Neural progenitor cell (in vitro differentiated cells): ENCODE results near the gene CELF4. TPM values are rescaled to one million over a fixed set of nuclear protein-coding genes. Genes with fewer than 3 reads are reported as not detected.

Source experiments
- DNase-seq: peaks from one replicate; pipeline ENCODE4 v3.0.0-alpha.2; 2016; ENCODE audit warnings: low spot score
- H2AFZ ChIP-seq: fragments of 200-600 bp; sonication (generic); replicated peaks from 2 replicates; pipeline ENCODE4 v1.6.1; 2016; ENCODE audit warnings: antibody characterized with exemption
- H3F3A ChIP-seq: fragments of 200-600 bp; sonication (generic); 2 replicates; pipeline ENCODE4 v1.6.1; 2016; ENCODE audit warnings: antibody characterized with exemption, low read depth
- H3K27ac ChIP-seq: fragments of 200-600 bp; sonication (generic); 2 replicates; pipeline ENCODE4 v1.5.1; 2016; ENCODE audit warnings: mild to moderate bottlenecking
- H3K27me3 ChIP-seq: fragments of 200-600 bp; sonication (generic); 2 replicates; pipeline ENCODE4 v1.6.1; 2016; ENCODE audit warnings: mild to moderate bottlenecking, moderate library complexity
- H3K36me3 ChIP-seq: fragments of 200-600 bp; sonication (generic); 2 replicates; pipeline ENCODE4 v1.5.1; 2016
- H3K4me1 ChIP-seq: fragments of 200-600 bp; sonication (generic); 2 replicates; pipeline ENCODE4 v1.6.1; 2016; ENCODE audit warnings: mixed run types
- H3K4me2 ChIP-seq: fragments of 200-600 bp; sonication (generic); 2 replicates; pipeline ENCODE4 v1.6.1; 2016
- H3K4me3 ChIP-seq: fragments of 200-600 bp; sonication (generic); 2 replicates; pipeline ENCODE4 v1.5.1; 2016
- H3K79me2 ChIP-seq: fragments of 200-600 bp; sonication (generic); 2 replicates; pipeline ENCODE4 v1.6.1; 2016; ENCODE audit warnings: low read depth
- H3K9ac ChIP-seq: fragments of 200-600 bp; sonication (generic); 2 replicates; pipeline ENCODE4 v1.6.1; 2016
- H3K9me3 ChIP-seq: fragments of 200-600 bp; sonication (generic); 2 replicates; pipeline ENCODE4 v1.5.1; 2016; ENCODE audit warnings: low read depth
- H4K20me1 ChIP-seq: fragments of 200-600 bp; sonication (generic); 2 replicates; pipeline ENCODE4 v1.6.1; 2016; ENCODE audit warnings: low read depth
- H3K27ac Mint-ChIP-seq: 3 replicates; pipeline ENCODE4 v1.8.0; 2021; ENCODE audit warnings: mixed read lengths
- H3K27me3 Mint-ChIP-seq: 2 replicates; pipeline ENCODE4 v1.8.0; 2022; ENCODE audit warnings: low read depth, mild to moderate bottlenecking, inconsistent platforms, moderate library complexity, mixed read lengths; ENCODE audit not compliant: insufficient read depth
- H3K36me3 Mint-ChIP-seq: 3 replicates; pipeline ENCODE4 v1.8.0; 2021; ENCODE audit warnings: mixed read lengths
- H3K4me1 Mint-ChIP-seq: 3 replicates; pipeline ENCODE4 v1.8.0; 2021; ENCODE audit warnings: mixed read lengths
- H3K4me3 Mint-ChIP-seq: 3 replicates; pipeline ENCODE4 v1.8.0; 2021; ENCODE audit warnings: mild to moderate bottlenecking, moderate library complexity, mixed read lengths
- H3K9me3 Mint-ChIP-seq: 3 replicates; pipeline ENCODE4 v1.8.0; 2020; ENCODE audit warnings: mixed read lengths
- CTCF ChIP-seq: fragments of 200-600 bp; sonication (generic); IDR thresholded peaks from 2 replicates; pipeline ENCODE4 v1.5.1; 2017; ENCODE audit warnings: antibody characterized with exemption, mild to moderate bottlenecking
- EZH2 ChIP-seq: fragments of 200-600 bp; sonication (generic); IDR thresholded peaks from 2 replicates; pipeline ENCODE4 v1.6.1; 2017; ENCODE audit warnings: antibody characterized with exemption, mild to moderate bottlenecking, moderate library complexity
- EZH2phosphoT487 ChIP-seq: fragments of 200-600 bp; sonication (generic); IDR thresholded peaks from 2 replicates; pipeline ENCODE4 v1.6.1; 2017; ENCODE audit warnings: antibody characterized with exemption
- total RNA-seq: library from RNA; depleted of rRNA; stranded (reverse); fragments of >200 nt; gene quantifications from 2 replicates; pipeline ENCODE4 v1.2.3, GENCODE V29; 2015; ENCODE audit warnings: low replicate concordance

CELF4 gene
- total RNA-seq, 1 donor from 2014 or later = 1.8 TPM

GRCh38 chr18:37368110-37368954 lies 197.3 kb downstream of the CELF4 start:
- Histone ChIP-seq H3K4me1 (peaks cover 12% of the 10 kb centered on the region), H3K27ac (no peak overlapping the region), H3K36me3 (no peaks in the 10 kb centered on the region), H4K20me1 (no peaks in the 10 kb centered on the region), H3K4me2 (peak overlapping the region; percentile 61), H3K27me3 (peaks cover 38% of the 10 kb centered on the region), H3K4me3 (no peak overlapping the region), H2AFZ (no peak overlapping the region), H3K9me3 (no peaks in the 10 kb centered on the region), H3K9ac (no peak overlapping the region), H3F3A (no peaks in the 10 kb centered on the region), H3K79me2 (no peaks in the 10 kb centered on the region)
- Mint-ChIP-seq H3K36me3 (no peaks in the 10 kb centered on the region), H3K27ac (no peak overlapping the region), H3K9me3 (no peaks in the 10 kb centered on the region), H3K27me3 (peaks cover 8% of the 10 kb centered on the region), H3K4me3 (no peak overlapping the region), H3K4me1 (peaks cover 9% of the 10 kb centered on the region)
- TF ChIP-seq CTCF = no peak
- no peak for TF ChIP-seq EZH2phosphoT487
- no peak for TF ChIP-seq EZH2
- no peak for DNase-seq

- Histone ChIP-seq H3K4me3 (no peak overlapping the region), H4K20me1 (no peaks in the 10 kb centered on the region), H3F3A (peaks cover 8% of the 10 kb centered on the region), H3K9ac (no peak overlapping the region), H3K79me2 (no peaks in the 10 kb centered on the region), H3K27ac (no peak overlapping the region), H3K4me1 (peaks cover 23% of the 10 kb centered on the region), H3K27me3 (peaks cover 73% of the 10 kb centered on the region), H3K9me3 (no peaks in the 10 kb centered on the region), H3K4me2 (no peak overlapping the region), H2AFZ (no peak overlapping the region), H3K36me3 (no peaks in the 10 kb centered on the region)
- Mint-ChIP-seq H3K9me3 (no peaks in the 10 kb centered on the region), H3K27me3 (peaks cover 16% of the 10 kb centered on the region), H3K36me3 (no peaks in the 10 kb centered on the region), H3K4me3 (no peak overlapping the region), H3K27ac (no peak overlapping the region), H3K4me1 (peaks cover 15% of the 10 kb centered on the region)
- no peak for TF ChIP-seq EZH2
- no peak for TF ChIP-seq CTCF
- TF ChIP-seq EZH2phosphoT487 = no peak
- no peak for DNase-seq
These were observed 201.4 kb downstream of the CELF4 start for GRCh38 chr18:37364237-37364636.

- H2AFZ ChIP-seq = no peak overlapping the region
- no peaks in the 10 kb centered on the region for H3K9me3 Mint-ChIP-seq
- peak overlapping the region; percentile 52 for H3K4me2 ChIP-seq
These were observed 203.3 kb downstream of the CELF4 start for GRCh38 chr18:37362158-37362890.

More at GRCh38 chr18:37362158-37362890, 203.3 kb downstream of the CELF4 start:
- no peaks in the 10 kb centered on the region for H3K79me2 ChIP-seq
- no peak overlapping the region for H3K4me3 ChIP-seq
- Mint-ChIP-seq H3K27me3 (peaks cover 16% of the 10 kb centered on the region), H3K36me3 (no peaks in the 10 kb centered on the region), H3K4me3 (peak overlapping the region; percentile 31), H3K4me1 (peaks cover 9% of the 10 kb centered on the region), H3K27ac (no peak overlapping the region)
- H3K27ac ChIP-seq = no peak overlapping the region
- H3F3A ChIP-seq = peaks cover 8% of the 10 kb centered on the region
- no peak for TF ChIP-seq EZH2phosphoT487
- TF ChIP-seq CTCF = no peak
- TF ChIP-seq EZH2 = no peak
- no peaks in the 10 kb centered on the region for H3K36me3 ChIP-seq
- peaks cover 72% of the 10 kb centered on the region for H3K27me3 ChIP-seq
- H3K9ac ChIP-seq = no peak overlapping the region
- peaks cover 11% of the 10 kb centered on the region for H3K4me1 ChIP-seq
- H4K20me1 ChIP-seq = no peaks in the 10 kb centered on the region
- no peak for DNase-seq
- no peaks in the 10 kb centered on the region for H3K9me3 ChIP-seq
